IMR-90 (cell line): Measurements from ENCODE around the gene KIFC3. TPM values are rescaled to one million over a fixed set of nuclear protein-coding genes. Genes with fewer than 3 reads are reported as not detected.

ENCODE experiments used
- ATAC-seq: fragments of 200-7000 bp; cut with Tn5 transposase; 2 replicates; pipeline ENCODE4 v1.9.1; 2020; ENCODE audit warnings: low read depth, mild to moderate bottlenecking, moderate library complexity
- BruUV-seq: library from RNA; stranded (reverse); fragments of 400-500 nt; replicated peaks from 2 replicates; lab custom pipeline; 2021; lab: Mats Ljungman, UMichigan
- CTCF ChIA-PET: fragments of 300-600 bp; formaldehyde crosslinking; extraction: SDS; loops from one replicate; lab custom pipeline; 2021; ENCODE audit warnings: antibody characterized with exemption; lab: Yijun Ruan, JAX
- POLR2A ChIA-PET: fragments of 300-600 bp; sonication (Branson Sonifier 250); formaldehyde crosslinking; loops from one replicate; lab custom pipeline; 2022; ENCODE audit warnings: antibody characterized with exemption; ENCODE audit not compliant: unreplicated experiment; lab: Charles Lee
- DNase-seq: peaks from one replicate; pipeline ENCODE4 v3.0.0; 2013
- H2AFZ ChIP-seq: replicated peaks from 2 replicates; pipeline ENCODE3; 2013; ENCODE audit warnings: low read length, mild to moderate bottlenecking; ENCODE audit not compliant: poor library complexity
- H2AK5ac ChIP-seq: 2 replicates; pipeline ENCODE4 v1.6.1; 2013; ENCODE audit warnings: low read depth, low read length, inconsistent platforms
- H2AK9ac ChIP-seq: replicated peaks from 2 replicates; pipeline ENCODE3; 2013; ENCODE audit warnings: mild to moderate bottlenecking, low read depth, low read length, moderate library complexity; ENCODE audit not compliant: poor library complexity
- H2BK120ac ChIP-seq: 2 replicates; pipeline ENCODE4 v1.6.1; 2013; ENCODE audit warnings: low read depth, low read length, inconsistent platforms
- H2BK15ac ChIP-seq: 3 replicates; pipeline ENCODE4 v1.6.1; 2013; ENCODE audit warnings: low read depth, low read length, inconsistent platforms
- H2BK20ac ChIP-seq: 2 replicates; pipeline ENCODE4 v1.6.1; 2013; ENCODE audit warnings: low read depth, mild to moderate bottlenecking, inconsistent platforms, low read length, moderate library complexity
- H2BK5ac ChIP-seq: 2 replicates; pipeline ENCODE4 v1.6.1; 2013; ENCODE audit warnings: mild to moderate bottlenecking, low read depth, low read length, inconsistent platforms; ENCODE audit not compliant: poor library complexity, severe bottlenecking
- H3K14ac ChIP-seq: replicated peaks from 2 replicates; pipeline ENCODE4 v1.6.1; 2013; ENCODE audit warnings: low read depth, low read length, inconsistent platforms
- H3K18ac ChIP-seq: 2 replicates; pipeline ENCODE4 v1.6.1; 2013; ENCODE audit warnings: low read depth, low read length, control low read depth
- H3K23ac ChIP-seq: 2 replicates; pipeline ENCODE4 v1.6.1; 2013; ENCODE audit warnings: low read depth, low read length, inconsistent platforms
- H3K27ac ChIP-seq: 2 replicates; pipeline ENCODE4 v1.5.1; 2013; ENCODE audit warnings: mild to moderate bottlenecking, control low read depth, low read length; ENCODE audit not compliant: insufficient read depth
- H3K27me3 ChIP-seq: 2 replicates; pipeline ENCODE4 v1.6.1; 2013; ENCODE audit warnings: low read length; ENCODE audit not compliant: control insufficient read depth, insufficient read depth
- H3K36me3 ChIP-seq: 2 replicates; pipeline ENCODE4 v1.6.1; 2013; ENCODE audit warnings: low read length, mixed read lengths; ENCODE audit not compliant: control insufficient read depth, insufficient read depth
- H3K4ac ChIP-seq: 2 replicates; pipeline ENCODE4 v1.6.1; 2013; ENCODE audit warnings: low read depth, low read length, inconsistent platforms
- H3K4me1 ChIP-seq: 2 replicates; pipeline ENCODE4 v1.6.1; 2013; ENCODE audit warnings: low read length, mixed read lengths; ENCODE audit not compliant: control insufficient read depth, insufficient read depth
- H3K4me2 ChIP-seq: 2 replicates; pipeline ENCODE4 v1.6.1; 2013; ENCODE audit warnings: low read depth, mild to moderate bottlenecking, control low read depth, low read length, moderate library complexity
- H3K4me3 ChIP-seq: 2 replicates; pipeline ENCODE4 v1.5.1; 2013; ENCODE audit warnings: low read depth, mild to moderate bottlenecking, control low read depth, low read length, moderate library complexity; ENCODE audit not compliant: insufficient read depth
- H3K56ac ChIP-seq: 2 replicates; pipeline ENCODE4 v1.6.1; 2013; ENCODE audit warnings: low read length, inconsistent platforms; ENCODE audit not compliant: insufficient read depth; ENCODE audit errors: extremely low read depth
- H3K79me1 ChIP-seq, 2 experiments: 2 replicates each; pipeline ENCODE4 v1.6.1; 2013; ENCODE audit warnings: low read length in 2 of 2, inconsistent platforms in 1 of 2, low read depth in 1 of 2
- H3K9ac ChIP-seq: 2 replicates; pipeline ENCODE4 v1.6.1; 2013; ENCODE audit warnings: low read depth, low read length, control low read depth
- H3K9me1 ChIP-seq: 2 replicates; pipeline ENCODE4 v1.6.1; 2013; ENCODE audit warnings: low read length, inconsistent platforms; ENCODE audit not compliant: insufficient read depth
- H3K9me3 ChIP-seq: 2 replicates; pipeline ENCODE4 v1.6.1; 2013; ENCODE audit warnings: low read length; ENCODE audit not compliant: control insufficient read depth, insufficient read depth
- H4K20me1 ChIP-seq: 2 replicates; pipeline ENCODE4 v1.6.1; 2013; ENCODE audit warnings: low read length, inconsistent platforms; ENCODE audit not compliant: insufficient read depth
- H4K5ac ChIP-seq: 2 replicates; pipeline ENCODE4 v1.6.1; 2013; ENCODE audit warnings: mild to moderate bottlenecking, low read depth, low read length, control low read depth
- H4K8ac ChIP-seq, 2 experiments: 2 replicates each; pipeline ENCODE4 v1.6.1; 2013; ENCODE audit warnings: low read depth in 2 of 2, low read length in 2 of 2, control low read depth in 1 of 2, inconsistent platforms in 1 of 2
- H4K91ac ChIP-seq: 2 replicates; pipeline ENCODE4 v1.6.1; 2013; ENCODE audit warnings: low read depth, low read length, inconsistent platforms; ENCODE audit not compliant: insufficient read depth
- BHLHE40 ChIP-seq: fragments of 150-350 bp; IDR thresholded peaks from 2 replicates; pipeline ENCODE4 v1.6.1; 2016; ENCODE audit warnings: mild to moderate bottlenecking, low read depth, low read length
- CEBPB ChIP-seq: IDR thresholded peaks from 2 replicates; pipeline ENCODE4 v1.6.1; 2012; ENCODE audit warnings: low read depth, low read length, improper control_type of control experiment
- CHD1 ChIP-seq: IDR thresholded peaks from 2 replicates; pipeline ENCODE4 v1.6.1; 2012; ENCODE audit warnings: low read depth, low read length, improper control_type of control experiment
- FOS ChIP-seq: fragments of 150-350 bp; IDR thresholded peaks from 2 replicates; pipeline ENCODE4 v1.6.1; 2016; ENCODE audit warnings: low read depth, low read length
- MAFK ChIP-seq: IDR thresholded peaks from 2 replicates; pipeline ENCODE4 v1.6.1; 2012; ENCODE audit warnings: low read depth, low read length, improper control_type of control experiment
- MAZ ChIP-seq: IDR thresholded peaks from 2 replicates; pipeline ENCODE4 v1.6.1; 2012; ENCODE audit warnings: low read depth, mild to moderate bottlenecking, low read length, improper control_type of control experiment, moderate library complexity, borderline replicate concordance
- MXI1 ChIP-seq: IDR thresholded peaks from 2 replicates; pipeline ENCODE4 v1.6.1; 2012; ENCODE audit warnings: low read depth, mild to moderate bottlenecking, low read length, moderate library complexity, borderline replicate concordance
- NFE2L2 ChIP-seq: fragments of 150-350 bp; IDR thresholded peaks from 2 replicates; pipeline ENCODE4 v1.6.1; 2016; ENCODE audit warnings: low read depth, mild to moderate bottlenecking, low read length
- POLR2A ChIP-seq: IDR thresholded peaks from 2 replicates; pipeline ENCODE4 v1.6.1; 2012; ENCODE audit warnings: mild to moderate bottlenecking, low read depth, low read length
- RAD21 ChIP-seq: IDR thresholded peaks from 2 replicates; pipeline ENCODE4 v1.6.1; 2012; ENCODE audit warnings: low read length, improper control_type of control experiment
- RCOR1 ChIP-seq: IDR thresholded peaks from 2 replicates; pipeline ENCODE4 v1.6.1; 2012; ENCODE audit warnings: mild to moderate bottlenecking, low read length, improper control_type of control experiment; ENCODE audit not compliant: insufficient replicate concordance
- RFX5 ChIP-seq: IDR thresholded peaks from 2 replicates; pipeline ENCODE4 v1.8.0; 2012; ENCODE audit warnings: low read depth, mild to moderate bottlenecking, low read length, moderate library complexity
- SMC3 ChIP-seq: fragments of 150-350 bp; IDR thresholded peaks from 2 replicates; pipeline ENCODE4 v1.6.1; 2016; ENCODE audit warnings: low read depth, mild to moderate bottlenecking, antibody characterized with exemption, low read length, moderate library complexity
- WGBS, 2 experiments: methylation state at CpG; one replicate each; pipeline versions ENCODE4 v1.1.5 to v1.1.7; 2013; ENCODE audit warnings: missing lambda C conversion rate in 2 of 2; ENCODE audit not compliant: insufficient read length in 1 of 2; ENCODE audit errors: extremely low coverage in 2 of 2; 5-methylcytosine and 5-hydroxymethylcytosine counted together
- dilution Hi-C: fragments of 300-500 bp; cut with HindIII; formaldehyde crosslinking; loops from one replicate; pipeline ENCODE4 v1.14.3; 2018; ENCODE audit warnings: low sequenced_read_pairs; ENCODE audit not compliant: unreplicated experiment
- in situ Hi-C: fragments of 300-500 bp; cut with MboI; formaldehyde crosslinking; loops from 3 replicates; pipeline ENCODE4 v1.14.3; 2019; ENCODE audit warnings: low sequenced_read_pairs, inconsistent platforms, mixed read lengths
- intact Hi-C: fragments of 100-400 bp; cut with micrococcal nuclease; formaldehyde crosslinking; loops from 2 replicates; pipeline ENCODE4 v1.10.0; 2022
- polyA plus RNA-seq, 3 experiments: library from polyadenylated mRNA; depleted of rRNA; stranded (reverse); fragments of >200 nt; gene quantifications; 2 replicates each; pipeline ENCODE4 v1.2.3, GENCODE V29; 2012; ENCODE audit warnings: low replicate concordance in 1 of 3
- total RNA-seq: library from RNA; depleted of rRNA; stranded (reverse); fragments of >200 nt; gene quantifications from 2 replicates; pipeline ENCODE4 v1.2.3, GENCODE V29; 2012
- TF ChIP-seq, protein P1 (sequence below): fragments of 150-350 bp; IDR thresholded peaks from 2 replicates; pipeline ENCODE4 v1.6.1; 2017; ENCODE audit warnings: mild to moderate bottlenecking, antibody characterized with exemption, low read length, low read depth
- TF ChIP-seq, protein P2 (sequence below): fragments of 150-350 bp; IDR thresholded peaks from 2 replicates; pipeline ENCODE4 v1.6.1; 2016; ENCODE audit warnings: low read depth, mild to moderate bottlenecking, low read length, moderate library complexity, borderline replicate concordance
- TF ChIP-seq, protein P3 (sequence below): conservative IDR thresholded peaks from 2 replicates; pipeline ENCODE4 v1.5.1; 2012; ENCODE audit warnings: mild to moderate bottlenecking, low read depth, low read length, improper control_type of control experiment

KIFC3 gene
- total and polyA plus RNA-seq, 2 of the 4 experiments (the other 2 are of a cell fraction) = 48.6 to 62.5 TPM

DNA sequence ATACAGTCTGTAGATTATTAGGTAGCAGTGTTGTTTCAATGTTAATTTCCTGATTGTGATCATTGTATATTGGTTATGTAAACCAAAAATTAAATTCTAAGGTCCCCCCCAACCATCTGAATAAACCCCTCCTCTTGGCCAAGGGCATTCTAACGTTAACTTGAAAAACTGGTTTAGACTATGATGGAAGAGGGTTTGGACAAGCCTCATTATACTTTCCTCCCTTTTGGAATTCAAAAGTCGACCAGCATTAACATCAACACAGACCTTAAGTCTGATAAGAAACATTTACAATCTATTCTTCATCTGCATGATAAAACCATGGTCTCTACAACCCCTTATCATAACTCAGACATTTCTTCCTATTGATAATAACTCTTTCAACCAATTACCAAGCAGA lies 20.6 kb upstream of the KIFC3 start:
- H3K56ac ChIP-seq = no peak overlapping the region
- DNase-seq (no peak), ATAC-seq (no peak)
- no peak overlapping the region for H2AK9ac ChIP-seq
- no peak overlapping the region for H2AK5ac ChIP-seq
- WGBS, 2 experiments = 0% methylated on average over 1 of the region's 2 CpGs; no CpG with 5 or more reads in 1 of the 2 experiments
- H4K20me1 ChIP-seq = no peaks in the 10 kb centered on the region
- no peak overlapping the region for H3K23ac ChIP-seq
- H2BK120ac ChIP-seq = no peak overlapping the region
- no peaks in the 10 kb centered on the region for H3K36me3 ChIP-seq
- H4K8ac ChIP-seq = no peak overlapping the region
- H3K9me3 ChIP-seq = no peaks in the 10 kb centered on the region
- TF ChIP-seq, protein P1, sequence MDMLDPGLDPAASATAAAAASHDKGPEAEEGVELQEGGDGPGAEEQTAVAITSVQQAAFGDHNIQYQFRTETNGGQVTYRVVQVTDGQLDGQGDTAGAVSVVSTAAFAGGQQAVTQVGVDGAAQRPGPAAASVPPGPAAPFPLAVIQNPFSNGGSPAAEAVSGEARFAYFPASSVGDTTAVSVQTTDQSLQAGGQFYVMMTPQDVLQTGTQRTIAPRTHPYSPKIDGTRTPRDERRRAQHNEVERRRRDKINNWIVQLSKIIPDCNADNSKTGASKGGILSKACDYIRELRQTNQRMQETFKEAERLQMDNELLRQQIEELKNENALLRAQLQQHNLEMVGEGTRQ = no peak
- TF ChIP-seq POLR2A = no peak
- TF ChIP-seq RFX5 = no peak
- TF ChIP-seq MAZ = no peak
- no peak for TF ChIP-seq CEBPB
- TF ChIP-seq NFE2L2 = no peak
- TF ChIP-seq MXI1 = no peak
- TF ChIP-seq MAFK = no peak
- TF ChIP-seq RCOR1 = no peak
- no peak for TF ChIP-seq CHD1
- TF ChIP-seq RAD21 = no peak
- no peak for TF ChIP-seq BHLHE40
- TF ChIP-seq, protein P2, sequence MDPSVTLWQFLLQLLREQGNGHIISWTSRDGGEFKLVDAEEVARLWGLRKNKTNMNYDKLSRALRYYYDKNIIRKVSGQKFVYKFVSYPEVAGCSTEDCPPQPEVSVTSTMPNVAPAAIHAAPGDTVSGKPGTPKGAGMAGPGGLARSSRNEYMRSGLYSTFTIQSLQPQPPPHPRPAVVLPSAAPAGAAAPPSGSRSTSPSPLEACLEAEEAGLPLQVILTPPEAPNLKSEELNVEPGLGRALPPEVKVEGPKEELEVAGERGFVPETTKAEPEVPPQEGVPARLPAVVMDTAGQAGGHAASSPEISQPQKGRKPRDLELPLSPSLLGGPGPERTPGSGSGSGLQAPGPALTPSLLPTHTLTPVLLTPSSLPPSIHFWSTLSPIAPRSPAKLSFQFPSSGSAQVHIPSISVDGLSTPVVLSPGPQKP = no peak
- TF ChIP-seq, protein P3, sequence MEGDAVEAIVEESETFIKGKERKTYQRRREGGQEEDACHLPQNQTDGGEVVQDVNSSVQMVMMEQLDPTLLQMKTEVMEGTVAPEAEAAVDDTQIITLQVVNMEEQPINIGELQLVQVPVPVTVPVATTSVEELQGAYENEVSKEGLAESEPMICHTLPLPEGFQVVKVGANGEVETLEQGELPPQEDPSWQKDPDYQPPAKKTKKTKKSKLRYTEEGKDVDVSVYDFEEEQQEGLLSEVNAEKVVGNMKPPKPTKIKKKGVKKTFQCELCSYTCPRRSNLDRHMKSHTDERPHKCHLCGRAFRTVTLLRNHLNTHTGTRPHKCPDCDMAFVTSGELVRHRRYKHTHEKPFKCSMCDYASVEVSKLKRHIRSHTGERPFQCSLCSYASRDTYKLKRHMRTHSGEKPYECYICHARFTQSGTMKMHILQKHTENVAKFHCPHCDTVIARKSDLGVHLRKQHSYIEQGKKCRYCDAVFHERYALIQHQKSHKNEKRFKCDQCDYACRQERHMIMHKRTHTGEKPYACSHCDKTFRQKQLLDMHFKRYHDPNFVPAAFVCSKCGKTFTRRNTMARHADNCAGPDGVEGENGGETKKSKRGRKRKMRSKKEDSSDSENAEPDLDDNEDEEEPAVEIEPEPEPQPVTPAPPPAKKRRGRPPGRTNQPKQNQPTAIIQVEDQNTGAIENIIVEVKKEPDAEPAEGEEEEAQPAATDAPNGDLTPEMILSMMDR = no peak
- no peak for TF ChIP-seq FOS
- no peak for TF ChIP-seq SMC3
- no peak overlapping the region for H4K5ac ChIP-seq
- intact Hi-C loops (no loop called here), dilution Hi-C loops (no loop called here), in situ Hi-C loops (no loop called here)
- no peak overlapping the region for H3K14ac ChIP-seq
- H3K4ac ChIP-seq = no peak overlapping the region
- BruUV-seq = no TSS peak
- H3K27ac ChIP-seq = no peak overlapping the region
- no peaks in the 10 kb centered on the region for H3K4me1 ChIP-seq
- H3K18ac ChIP-seq = no peak overlapping the region
- H3K27me3 ChIP-seq = peaks cover 36% of the 10 kb centered on the region
- no peak overlapping the region for H3K4me2 ChIP-seq
- no peak overlapping the region for H4K91ac ChIP-seq
- ChIA-PET POLR2A (no interaction called here), CTCF (no interaction called here)
- H3K4me3 ChIP-seq = no peak overlapping the region
- H2BK15ac ChIP-seq = no peak overlapping the region
- H2AFZ ChIP-seq = no peak overlapping the region
- no peak overlapping the region for H2BK5ac ChIP-seq
- peaks cover 11% of the 10 kb centered on the region; the same call in 1 of the 2 replicates for H3K9me1 ChIP-seq
- H2BK20ac ChIP-seq = no peak overlapping the region
- H3K9ac ChIP-seq = no peak overlapping the region
- H3K79me1 ChIP-seq = no peaks in the 10 kb centered on the region
